Ishikawa (cell line): Measurements from ENCODE around the gene SLC43A3.

Experiments used
- CEBPB ChIP-seq: IDR thresholded peaks from 2 replicates; pipeline ENCODE4 v1.6.1; 2012
- EGR1 ChIP-seq: IDR thresholded peaks from 2 replicates; pipeline ENCODE4 v1.6.1; 2012
- EP300 ChIP-seq: IDR thresholded peaks from 2 replicates; pipeline ENCODE4 v1.6.1; 2012; ENCODE audit warnings: borderline replicate concordance
- FOXM1 ChIP-seq: IDR thresholded peaks from 2 replicates; pipeline ENCODE4 v1.6.1; 2012; ENCODE audit warnings: low read depth, borderline replicate concordance
- NFIC ChIP-seq: IDR thresholded peaks from 2 replicates; pipeline ENCODE4 v1.6.1; 2012
- TAF1 ChIP-seq: IDR thresholded peaks from 2 replicates; pipeline ENCODE4 v1.6.1; 2012; ENCODE audit warnings: low read depth, mild to moderate bottlenecking
- YY1 ChIP-seq: IDR thresholded peaks from 2 replicates; pipeline ENCODE4 v1.6.1; 2012; ENCODE audit warnings: low read depth
- TF ChIP-seq, protein P1 (sequence below): IDR thresholded peaks from 2 replicates; pipeline ENCODE4 v1.6.1; 2012
- TF ChIP-seq, protein P2 (sequence below): IDR thresholded peaks from 2 replicates; pipeline ENCODE4 v1.6.1; 2012; ENCODE audit warnings: low read depth, mild to moderate bottlenecking
- TF ChIP-seq, protein P3 (sequence below): IDR thresholded peaks from 2 replicates; pipeline ENCODE4 v1.6.1; 2012

DNA sequence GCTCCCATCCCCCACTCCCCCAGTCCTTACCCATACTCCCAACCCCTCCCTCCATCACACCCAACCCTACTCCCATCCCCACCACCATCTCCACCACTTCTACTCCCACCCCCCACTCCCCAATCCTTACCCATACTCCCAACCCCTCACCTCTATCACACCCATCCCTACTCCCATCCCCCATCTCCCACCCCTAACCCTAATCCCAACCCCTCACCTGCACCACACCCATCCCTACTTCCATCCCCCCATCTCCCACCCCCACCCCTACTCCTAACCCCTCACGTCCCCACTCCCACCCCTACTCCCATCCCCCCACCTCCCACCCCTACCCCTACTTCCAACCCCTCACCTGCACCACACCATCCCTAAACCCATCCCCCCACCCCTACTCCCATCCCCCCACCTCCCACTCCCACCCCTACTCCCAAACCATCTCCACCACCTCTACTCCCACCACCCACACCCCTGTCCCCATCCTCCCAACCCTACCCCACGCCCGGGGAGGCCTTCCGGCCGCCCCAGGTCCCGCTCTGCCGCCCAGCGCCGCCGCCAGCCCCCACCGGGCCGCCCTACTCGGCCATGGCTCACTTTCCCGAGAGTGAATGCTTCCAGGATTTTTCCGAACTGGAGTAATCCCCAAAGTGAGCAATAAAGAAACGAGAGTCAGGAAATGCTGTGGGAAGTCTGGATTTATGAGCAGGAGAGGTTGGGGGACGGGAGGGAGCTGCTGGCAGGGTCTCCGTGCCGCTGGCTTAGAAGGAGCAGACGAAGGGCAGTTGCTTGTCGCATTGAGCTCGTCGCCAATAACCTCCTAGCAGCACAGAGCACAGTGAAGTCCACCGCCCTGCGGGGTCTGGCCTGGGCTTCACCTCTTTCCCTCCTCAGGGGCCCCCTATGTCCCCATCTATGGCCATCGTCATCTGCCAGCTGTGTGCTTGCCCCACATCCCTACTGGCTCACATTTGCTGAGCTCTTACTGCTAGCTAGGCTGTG lies 50.5 kb downstream of the SLC43A3 start:
- TF ChIP-seq, protein P1, sequence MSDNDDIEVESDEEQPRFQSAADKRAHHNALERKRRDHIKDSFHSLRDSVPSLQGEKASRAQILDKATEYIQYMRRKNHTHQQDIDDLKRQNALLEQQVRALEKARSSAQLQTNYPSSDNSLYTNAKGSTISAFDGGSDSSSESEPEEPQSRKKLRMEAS: no peak
- TF ChIP-seq, protein P2, sequence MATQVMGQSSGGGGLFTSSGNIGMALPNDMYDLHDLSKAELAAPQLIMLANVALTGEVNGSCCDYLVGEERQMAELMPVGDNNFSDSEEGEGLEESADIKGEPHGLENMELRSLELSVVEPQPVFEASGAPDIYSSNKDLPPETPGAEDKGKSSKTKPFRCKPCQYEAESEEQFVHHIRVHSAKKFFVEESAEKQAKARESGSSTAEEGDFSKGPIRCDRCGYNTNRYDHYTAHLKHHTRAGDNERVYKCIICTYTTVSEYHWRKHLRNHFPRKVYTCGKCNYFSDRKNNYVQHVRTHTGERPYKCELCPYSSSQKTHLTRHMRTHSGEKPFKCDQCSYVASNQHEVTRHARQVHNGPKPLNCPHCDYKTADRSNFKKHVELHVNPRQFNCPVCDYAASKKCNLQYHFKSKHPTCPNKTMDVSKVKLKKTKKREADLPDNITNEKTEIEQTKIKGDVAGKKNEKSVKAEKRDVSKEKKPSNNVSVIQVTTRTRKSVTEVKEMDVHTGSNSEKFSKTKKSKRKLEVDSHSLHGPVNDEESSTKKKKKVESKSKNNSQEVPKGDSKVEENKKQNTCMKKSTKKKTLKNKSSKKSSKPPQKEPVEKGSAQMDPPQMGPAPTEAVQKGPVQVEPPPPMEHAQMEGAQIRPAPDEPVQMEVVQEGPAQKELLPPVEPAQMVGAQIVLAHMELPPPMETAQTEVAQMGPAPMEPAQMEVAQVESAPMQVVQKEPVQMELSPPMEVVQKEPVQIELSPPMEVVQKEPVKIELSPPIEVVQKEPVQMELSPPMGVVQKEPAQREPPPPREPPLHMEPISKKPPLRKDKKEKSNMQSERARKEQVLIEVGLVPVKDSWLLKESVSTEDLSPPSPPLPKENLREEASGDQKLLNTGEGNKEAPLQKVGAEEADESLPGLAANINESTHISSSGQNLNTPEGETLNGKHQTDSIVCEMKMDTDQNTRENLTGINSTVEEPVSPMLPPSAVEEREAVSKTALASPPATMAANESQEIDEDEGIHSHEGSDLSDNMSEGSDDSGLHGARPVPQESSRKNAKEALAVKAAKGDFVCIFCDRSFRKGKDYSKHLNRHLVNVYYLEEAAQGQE: no peak
- TF ChIP-seq FOXM1 (no peak), EGR1 (no peak), YY1 (no peak), EP300 (no peak), TAF1 (no peak), CEBPB (no peak), NFIC (no peak)
- TF ChIP-seq, protein P3, sequence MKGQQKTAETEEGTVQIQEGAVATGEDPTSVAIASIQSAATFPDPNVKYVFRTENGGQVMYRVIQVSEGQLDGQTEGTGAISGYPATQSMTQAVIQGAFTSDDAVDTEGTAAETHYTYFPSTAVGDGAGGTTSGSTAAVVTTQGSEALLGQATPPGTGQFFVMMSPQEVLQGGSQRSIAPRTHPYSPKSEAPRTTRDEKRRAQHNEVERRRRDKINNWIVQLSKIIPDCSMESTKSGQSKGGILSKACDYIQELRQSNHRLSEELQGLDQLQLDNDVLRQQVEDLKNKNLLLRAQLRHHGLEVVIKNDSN: no peak
